Measurements from ENCODE around the gene OTOGL. TPM values are rescaled to one million over a fixed set of nuclear protein-coding genes. Genes with fewer than 3 reads are reported as not detected.
A peak's percentile ranks its signal among the peaks of the same experiment; 100 is the strongest.
"Not testable (repeated sequence)": the region's sequence is repeated elsewhere in the genome, so short reads cannot be mapped to it uniquely, and the experiment has no call there.

The OTOGL gene
- polyA plus RNA-seq, 2 of the 4 experiments (the other 2 are of a cell fraction): 0.04 TPM; not detected in 1

DNA sequence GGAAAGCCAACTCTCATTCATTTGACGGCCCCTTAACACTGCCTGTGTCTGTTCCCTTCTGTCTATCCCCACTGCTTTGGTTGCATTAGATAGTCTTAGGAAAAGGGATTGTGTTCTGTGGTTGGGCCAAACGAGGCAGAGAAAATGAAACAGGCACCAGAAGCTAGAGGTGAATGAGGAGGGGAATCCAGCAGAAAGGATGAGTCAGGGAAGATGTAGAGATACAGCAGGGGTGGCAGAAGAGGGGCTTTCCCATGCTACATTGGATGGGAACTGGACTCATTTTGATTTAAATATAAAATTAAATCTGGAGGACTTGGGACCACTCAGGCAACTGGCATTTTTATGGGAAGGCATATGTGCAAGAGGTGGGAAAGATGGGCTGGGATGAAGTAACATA lies 43.3 kb downstream of the OTOGL start:
- DNase-seq (ENCODE audit: low read depth in 1 of 2, low spot score in 1 of 2) (no peak), ATAC-seq (no peak), FAIRE-seq (no peak)
- Histone ChIP-seq H3K4me2 (no peak overlapping the region), H3K4me3 (no peak overlapping the region), H3K9me3 (peaks cover 3% of the 10 kb centered on the region; the same call in 1 of the 3 replicates), H3K4me1 (no peaks in the 10 kb centered on the region), H3K27ac (no peak overlapping the region)
- 13% methylated on average over 2 of the region's 2 CpGs for WGBS (ENCODE audit: missing lambda C conversion rate)
- ChIA-PET CTCF (interaction anchor here (1.2 kb wide), 1 partner anchor 7 kb away, joined by 3 read pairs; no protein-coding TSS in a partner anchor), POLR2A (no interaction called here)
- TF ChIP-seq ESRRA (IDR thresholded peaks at IDR 0.05; ENCODE audit: borderline replicate concordance, low read length) (no peak), JUN (IDR thresholded peaks at IDR 0.05) (no peak), SMC3 (IDR thresholded peaks at IDR 0.05) (no peak), HOXB5 (CRISPR knock-in tag; IDR thresholded peaks at IDR 0.05) (no peak), CHD4 (IDR thresholded peaks at IDR 0.05; ENCODE audit: borderline replicate concordance) (no peak), MAX (IDR thresholded peaks at IDR 0.05) (no peak), MYC (IDR thresholded peaks at IDR 0.05; ENCODE audit: borderline replicate concordance, low read length) (no peak), BHLHE40 (IDR thresholded peaks at IDR 0.05; ENCODE audit: low read depth, low read length) (no peak)
- TF ChIP-seq, protein P1, sequence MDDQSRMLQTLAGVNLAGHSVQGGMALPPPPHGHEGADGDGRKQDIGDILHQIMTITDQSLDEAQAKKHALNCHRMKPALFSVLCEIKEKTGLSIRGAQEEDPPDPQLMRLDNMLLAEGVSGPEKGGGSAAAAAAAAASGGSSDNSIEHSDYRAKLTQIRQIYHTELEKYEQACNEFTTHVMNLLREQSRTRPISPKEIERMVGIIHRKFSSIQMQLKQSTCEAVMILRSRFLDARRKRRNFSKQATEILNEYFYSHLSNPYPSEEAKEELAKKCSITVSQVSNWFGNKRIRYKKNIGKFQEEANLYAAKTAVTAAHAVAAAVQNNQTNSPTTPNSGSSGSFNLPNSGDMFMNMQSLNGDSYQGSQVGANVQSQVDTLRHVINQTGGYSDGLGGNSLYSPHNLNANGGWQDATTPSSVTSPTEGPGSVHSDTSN (IDR thresholded peaks at IDR 0.05): no peak

GRCh38 chr12:80143537-80143936 lies 44.2 kb downstream of the OTOGL start:
- ChIA-PET CTCF (no interaction called here), POLR2A (no interaction called here)
- no peak for TF ChIP-seq JUNB (IDR thresholded peaks at IDR 0.05)
- no peak for TF ChIP-seq KDM5A (IDR thresholded peaks at IDR 0.05)
- TF ChIP-seq CBX2 (IDR thresholded peaks at IDR 0.05; ENCODE audit: borderline replicate concordance, low read depth): no peak
- no peak for TF ChIP-seq JUN (IDR thresholded peaks at IDR 0.05)
- TF ChIP-seq PHF8 (IDR thresholded peaks at IDR 0.05; ENCODE audit: borderline replicate concordance, low read depth): no peak
- no peak for TF ChIP-seq RAD21 (conservative IDR thresholded peaks at IDR 0.05 in 1 of 2, IDR thresholded peaks at IDR 0.05 in 1 of 2)
- ATAC-seq (no peak), DNase-seq (ENCODE audit: low read depth in 1 of 2, low spot score in 1 of 2) (no peak), FAIRE-seq (no peak)
- no peaks in the 10 kb centered on the region for H3K4me1 ChIP-seq
- H3K4me3 ChIP-seq: no peak overlapping the region
- no peak overlapping the region for H3K27ac ChIP-seq
- H3K9me3 ChIP-seq: peaks cover 3% of the 10 kb centered on the region; the same call in 1 of the 3 replicates
- WGBS (ENCODE audit: missing lambda C conversion rate): 57% methylated on average over 4 of the region's 4 CpGs
- H3K4me2 ChIP-seq: no peak overlapping the region

DNA sequence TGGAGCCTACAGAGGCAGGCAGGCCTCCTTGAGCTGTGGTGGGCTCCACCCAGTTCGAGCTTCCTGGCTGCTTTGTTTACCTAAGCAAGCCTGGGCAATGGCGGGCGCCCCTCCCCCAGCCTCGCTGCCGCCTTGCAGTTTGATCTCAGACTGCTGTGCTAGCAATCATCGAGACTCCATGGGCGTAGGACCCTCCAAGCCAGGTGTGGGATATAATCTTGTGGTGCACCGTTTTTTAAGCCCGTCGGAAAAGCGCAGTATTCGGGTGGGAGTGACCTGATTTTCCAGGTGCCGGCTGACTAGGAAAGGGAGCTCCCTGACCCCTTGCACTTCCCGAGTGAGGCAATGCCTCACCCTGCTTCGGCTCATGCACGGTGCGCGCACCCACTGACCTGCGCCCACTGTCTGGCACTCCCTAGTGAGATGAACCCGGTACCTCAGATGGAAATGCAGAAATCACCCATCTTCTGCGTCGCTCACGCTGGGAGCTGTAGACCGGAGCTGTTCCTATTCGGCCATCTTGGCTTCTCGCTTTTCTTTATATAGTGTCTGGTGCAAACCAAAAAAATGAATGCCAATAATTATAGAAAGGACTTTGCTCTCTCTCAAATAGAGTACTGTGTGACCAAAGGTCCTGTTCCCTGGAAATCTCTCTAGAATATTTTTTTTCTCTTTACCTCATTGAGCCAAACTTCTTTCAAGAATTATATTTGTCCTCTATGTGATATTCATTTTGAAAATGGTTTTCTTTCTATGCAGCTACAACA lies 50.4 kb downstream of the OTOGL start:
- CTCF ChIA-PET: interaction anchor here (0.6 to 1.3 kb wide), 3 partner anchors 8 to 41 kb away, joined by 3 to 5 read pairs (median 3); no protein-coding TSS in a partner anchor
- peak overlapping the region; percentile 39 for H3K4me3 ChIP-seq
- POLR2A ChIA-PET; FAIRE-seq; H3K4me1 ChIP-seq; H3K9me3 ChIP-seq; DNase-seq (ENCODE audit: low read depth in 1 of 2, low spot score in 1 of 2): not testable (repeated sequence)
- peak in 1 of 2 experiments; percentile 56; a peak in 2 of 6 replicates for ATAC-seq
- peak overlapping the region; percentile 35 to 60; a peak in 2 of 6 replicates for H3K27ac ChIP-seq
- WGBS (ENCODE audit: missing lambda C conversion rate): 58% methylated on average over 18 of the region's 26 CpGs
- H3K4me2 ChIP-seq: peak overlapping the region; percentile 29; the same call in 2 of the 3 replicates

- ATAC-seq: no peak
- 57% methylated on average over 2 of the region's 2 CpGs for WGBS (ENCODE audit: missing lambda C conversion rate)
- TF ChIP-seq HDAC2 (IDR thresholded peaks at IDR 0.05) (no peak), HEYL (CRISPR knock-in tag; IDR thresholded peaks at IDR 0.05) (no peak), RCOR1 (IDR thresholded peaks at IDR 0.05; ENCODE audit: low read depth, low read length) (no peak), CHD4 (IDR thresholded peaks at IDR 0.05; ENCODE audit: borderline replicate concordance) (no peak), EHMT2 (IDR thresholded peaks at IDR 0.05; ENCODE audit: low read depth) (no peak), ZFP36 (IDR thresholded peaks at IDR 0.05; ENCODE audit: borderline replicate concordance, partially characterized antibody) (no peak), BCL3 (IDR thresholded peaks at IDR 0.05) (no peak), ZC3H11A (IDR thresholded peaks at IDR 0.05) (no peak), EP300 (IDR thresholded peaks at IDR 0.05) (no peak), KDM5A (IDR thresholded peaks at IDR 0.05) (no peak), SREBF2 (IDR thresholded peaks at IDR 0.05) (no peak), MYC (IDR thresholded peaks at IDR 0.05; ENCODE audit: borderline replicate concordance, low read length) (no peak)
- TF ChIP-seq, protein P2, sequence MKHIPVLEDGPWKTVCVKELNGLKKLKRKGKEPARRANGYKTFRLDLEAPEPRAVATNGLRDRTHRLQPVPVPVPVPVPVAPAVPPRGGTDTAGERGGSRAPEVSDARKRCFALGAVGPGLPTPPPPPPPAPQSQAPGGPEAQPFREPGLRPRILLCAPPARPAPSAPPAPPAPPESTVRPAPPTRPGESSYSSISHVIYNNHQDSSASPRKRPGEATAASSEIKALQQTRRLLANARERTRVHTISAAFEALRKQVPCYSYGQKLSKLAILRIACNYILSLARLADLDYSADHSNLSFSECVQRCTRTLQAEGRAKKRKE (CRISPR knock-in tag; IDR thresholded peaks at IDR 0.05; ENCODE audit: low read depth): no peak
- TF ChIP-seq, protein P3, sequence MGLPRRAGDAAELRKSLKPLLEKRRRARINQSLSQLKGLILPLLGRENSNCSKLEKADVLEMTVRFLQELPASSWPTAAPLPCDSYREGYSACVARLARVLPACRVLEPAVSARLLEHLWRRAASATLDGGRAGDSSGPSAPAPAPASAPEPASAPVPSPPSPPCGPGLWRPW (IDR thresholded peaks at IDR 0.05): no peak
- TF ChIP-seq, protein P4, sequence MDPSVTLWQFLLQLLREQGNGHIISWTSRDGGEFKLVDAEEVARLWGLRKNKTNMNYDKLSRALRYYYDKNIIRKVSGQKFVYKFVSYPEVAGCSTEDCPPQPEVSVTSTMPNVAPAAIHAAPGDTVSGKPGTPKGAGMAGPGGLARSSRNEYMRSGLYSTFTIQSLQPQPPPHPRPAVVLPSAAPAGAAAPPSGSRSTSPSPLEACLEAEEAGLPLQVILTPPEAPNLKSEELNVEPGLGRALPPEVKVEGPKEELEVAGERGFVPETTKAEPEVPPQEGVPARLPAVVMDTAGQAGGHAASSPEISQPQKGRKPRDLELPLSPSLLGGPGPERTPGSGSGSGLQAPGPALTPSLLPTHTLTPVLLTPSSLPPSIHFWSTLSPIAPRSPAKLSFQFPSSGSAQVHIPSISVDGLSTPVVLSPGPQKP (IDR thresholded peaks at IDR 0.05; ENCODE audit: low read depth, low read length): no peak
These were observed 51.8 kb downstream of the OTOGL start for GRCh38 chr12:80151131-80151530.

More at GRCh38 chr12:80151131-80151530, 51.8 kb downstream of the OTOGL start:
- Histone ChIP-seq H3K4me2 (no peak overlapping the region), H3K4me3 (no peak overlapping the region), H3K4me1 (no peaks in the 10 kb centered on the region), H3K27ac (no peak overlapping the region), H3K9me3 (no peaks in the 10 kb centered on the region)
- CTCF ChIA-PET: no interaction called here
- no peak for FAIRE-seq
- POLR2A ChIA-PET: no interaction called here
- DNase-seq (ENCODE audit: low read depth in 1 of 2, low spot score in 1 of 2): no peak
